DND-41 (cell line): Measurements from ENCODE around the gene IGF2BP2.

Experiments
- ATAC-seq: fragments of 200-7000 bp; cut with Tn5 transposase; 3 replicates; pipeline ENCODE4 v1.9.1; 2021; ENCODE audit warnings: low read depth; ENCODE audit not compliant: insufficient read depth
- DNase-seq: peaks from one replicate; pipeline ENCODE4 v3.0.0-alpha.2; 2020
- H2AFZ ChIP-seq: 2 replicates; pipeline ENCODE4 v1.6.0; 2012; ENCODE audit warnings: low read depth, low read length
- H3K27ac ChIP-seq: 2 replicates; pipeline ENCODE4 v1.5.1; 2012; ENCODE audit warnings: low read length, inconsistent platforms
- H3K27me3 ChIP-seq: fragments of 200-600 bp; sonication (generic); 2 replicates; pipeline ENCODE4 v1.6.0; 2012; ENCODE audit warnings: low read length, mild to moderate bottlenecking, inconsistent platforms; ENCODE audit not compliant: insufficient read depth, poor library complexity
- H3K36me3 ChIP-seq: 2 replicates; pipeline ENCODE4 v1.5.1; 2012; ENCODE audit warnings: low read length, inconsistent platforms; ENCODE audit not compliant: insufficient read depth
- H3K4me1 ChIP-seq: 2 replicates; pipeline ENCODE4 v1.5.1; 2012; ENCODE audit warnings: mild to moderate bottlenecking, low read length; ENCODE audit not compliant: insufficient read depth
- H3K4me2 ChIP-seq: 2 replicates; pipeline ENCODE4 v1.6.0; 2012; ENCODE audit warnings: mild to moderate bottlenecking, moderate library complexity, low read length, inconsistent platforms; ENCODE audit not compliant: insufficient read depth
- H3K4me3 ChIP-seq, 2 experiments: fragments of 200-600 bp in 1 of 2; shearing (Covaris generic) in 1 of 2; 2 replicates each; pipeline ENCODE4 v1.5.1; 2012 to 2016; ENCODE audit warnings: inconsistent platforms in 2 of 2, low read length in 2 of 2, mild to moderate bottlenecking in 2 of 2, low read depth in 1 of 2, moderate library complexity in 1 of 2
- H3K79me2 ChIP-seq: 2 replicates; pipeline ENCODE4 v1.6.0; 2012; ENCODE audit warnings: low read length, inconsistent platforms; ENCODE audit not compliant: insufficient read depth
- H3K9ac ChIP-seq: 2 replicates; pipeline ENCODE4 v1.6.0; 2012; ENCODE audit warnings: low read depth, mild to moderate bottlenecking, inconsistent platforms, low read length, moderate library complexity
- H3K9me3 ChIP-seq: 2 replicates; pipeline ENCODE4 v1.5.1; 2012; ENCODE audit warnings: low read length, moderate library complexity, mild to moderate bottlenecking, inconsistent platforms; ENCODE audit not compliant: insufficient read depth, severe bottlenecking
- H4K20me1 ChIP-seq: 2 replicates; pipeline ENCODE4 v1.6.0; 2012; ENCODE audit warnings: low read length; ENCODE audit not compliant: insufficient read depth
- EZH2 ChIP-seq: IDR thresholded peaks from 3 replicates; pipeline ENCODE4 v1.6.1; 2012; ENCODE audit warnings: borderline replicate concordance, low read depth, mild to moderate bottlenecking, moderate library complexity, low read length, inconsistent platforms; ENCODE audit not compliant: severe bottlenecking
- TF ChIP-seq, protein P1 (sequence below): IDR thresholded peaks from 2 replicates; pipeline ENCODE4 v1.5.1; 2012; ENCODE audit warnings: borderline replicate concordance, low read length, moderate library complexity, mild to moderate bottlenecking; ENCODE audit not compliant: poor library complexity, severe bottlenecking; ENCODE audit errors: extremely low read depth

The IGF2BP2 gene

DNA sequence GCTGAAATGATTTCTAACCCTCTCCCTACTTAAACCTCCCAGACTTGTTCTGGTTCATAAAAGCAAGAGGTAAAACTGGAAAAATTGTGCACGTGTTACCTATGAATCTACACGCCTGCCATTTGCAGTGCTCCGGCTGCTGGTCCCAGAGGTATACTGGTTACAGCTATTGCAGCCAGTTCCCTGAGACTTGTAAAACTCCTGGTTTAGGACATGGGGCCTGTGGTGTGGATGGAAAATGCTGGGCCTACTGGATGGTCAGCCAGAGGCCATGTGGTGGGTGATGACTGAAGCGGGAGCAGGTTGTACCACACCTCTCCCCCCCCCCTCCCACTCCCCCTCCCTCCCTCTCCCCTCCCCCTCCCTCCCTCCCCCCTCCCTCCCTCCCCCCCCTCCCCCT is 193.7 kb downstream of the IGF2BP2 start:
- no peak overlapping the region for H3K27ac ChIP-seq
- TF ChIP-seq EZH2: no peak
- TF ChIP-seq, protein P1, sequence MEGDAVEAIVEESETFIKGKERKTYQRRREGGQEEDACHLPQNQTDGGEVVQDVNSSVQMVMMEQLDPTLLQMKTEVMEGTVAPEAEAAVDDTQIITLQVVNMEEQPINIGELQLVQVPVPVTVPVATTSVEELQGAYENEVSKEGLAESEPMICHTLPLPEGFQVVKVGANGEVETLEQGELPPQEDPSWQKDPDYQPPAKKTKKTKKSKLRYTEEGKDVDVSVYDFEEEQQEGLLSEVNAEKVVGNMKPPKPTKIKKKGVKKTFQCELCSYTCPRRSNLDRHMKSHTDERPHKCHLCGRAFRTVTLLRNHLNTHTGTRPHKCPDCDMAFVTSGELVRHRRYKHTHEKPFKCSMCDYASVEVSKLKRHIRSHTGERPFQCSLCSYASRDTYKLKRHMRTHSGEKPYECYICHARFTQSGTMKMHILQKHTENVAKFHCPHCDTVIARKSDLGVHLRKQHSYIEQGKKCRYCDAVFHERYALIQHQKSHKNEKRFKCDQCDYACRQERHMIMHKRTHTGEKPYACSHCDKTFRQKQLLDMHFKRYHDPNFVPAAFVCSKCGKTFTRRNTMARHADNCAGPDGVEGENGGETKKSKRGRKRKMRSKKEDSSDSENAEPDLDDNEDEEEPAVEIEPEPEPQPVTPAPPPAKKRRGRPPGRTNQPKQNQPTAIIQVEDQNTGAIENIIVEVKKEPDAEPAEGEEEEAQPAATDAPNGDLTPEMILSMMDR: no peak
- H3K9ac ChIP-seq: no peak overlapping the region

GRCh38 chr3:185630182-185630622 is 194.6 kb downstream of the IGF2BP2 start:
- H3K36me3 ChIP-seq: peaks cover 37% of the 10 kb centered on the region

More for the DNA sequence above, 193.7 kb downstream of the IGF2BP2 start:
- no peaks in the 10 kb centered on the region for H3K79me2 ChIP-seq
- H2AFZ ChIP-seq: no peak overlapping the region
- no peaks in the 10 kb centered on the region for H3K9me3 ChIP-seq
- no peak overlapping the region for H3K4me3 ChIP-seq
- no peak overlapping the region for H3K4me2 ChIP-seq
- H3K4me1 ChIP-seq: peaks cover 8% of the 10 kb centered on the region; the same call in 1 of the 2 replicates
- peaks cover 27% of the 10 kb centered on the region for H3K36me3 ChIP-seq
- H3K27me3 ChIP-seq: no peaks in the 10 kb centered on the region
- DNase-seq: no peak
- ATAC-seq: no peak
- no peaks in the 10 kb centered on the region for H4K20me1 ChIP-seq

GRCh38 chr3:185629554-185630181 is 195.2 kb downstream of the IGF2BP2 start:
- Histone ChIP-seq H3K9me3 (no peaks in the 10 kb centered on the region), H3K9ac (no peak overlapping the region), H4K20me1 (no peaks in the 10 kb centered on the region), H3K4me3 (no peak overlapping the region), H3K36me3 (peaks cover 37% of the 10 kb centered on the region), H3K27me3 (no peaks in the 10 kb centered on the region), H3K4me2 (no peak overlapping the region), H3K4me1 (no peaks in the 10 kb centered on the region), H3K79me2 (no peaks in the 10 kb centered on the region), H2AFZ (no peak overlapping the region), H3K27ac (no peak overlapping the region)
- no peak for TF ChIP-seq EZH2
- TF ChIP-seq, protein P1: no peak
- ATAC-seq (no peak), DNase-seq (no peak)

More at GRCh38 chr3:185630182-185630622, 194.6 kb downstream of the IGF2BP2 start:
- DNase-seq (no peak), ATAC-seq (no peak)
- TF ChIP-seq, protein P1: no peak
- TF ChIP-seq EZH2: no peak
- Histone ChIP-seq H3K4me2 (no peak overlapping the region), H3K4me1 (peaks cover 4% of the 10 kb centered on the region; the same call in 1 of the 2 replicates), H3K4me3 (no peak overlapping the region), H3K9me3 (no peaks in the 10 kb centered on the region), H3K27ac (no peak overlapping the region), H4K20me1 (no peaks in the 10 kb centered on the region), H3K79me2 (no peaks in the 10 kb centered on the region), H2AFZ (no peak overlapping the region), H3K27me3 (no peaks in the 10 kb centered on the region), H3K9ac (no peak overlapping the region)
